ENCODE measurements around the gene AP1S3. TPM values are rescaled to one million over a fixed set of nuclear protein-coding genes. Genes with fewer than 3 reads are reported as not detected.

Gene AP1S3
- total RNA-seq, 2 donors from 2014 or later: 0.71 to 1.0 TPM

Other genes starting within 250 kb of the AP1S3 start
- gene SCG2, start 235.2 kb downstream of the AP1S3 start, total RNA-seq: under 1 TPM; 0.41 to 0.42 TPM
- gene WDFY1, start 107.8 kb upstream of the AP1S3 start, total RNA-seq: 10 to 100 TPM; 14.1 to 20.5 TPM
- gene MRPL44, start 119.9 kb upstream of the AP1S3 start, total RNA-seq: 10 to 100 TPM; 28.0 to 29.5 TPM
- 10 to 100 TPM; 14.9 to 52.8 TPM for gene SERPINE2, start 201.7 kb upstream of the AP1S3 start, total RNA-seq